GM18505 (cell line): Measurements from ENCODE around the gene PAK3.

Source experiments
- ATAC-seq: cut with Tn5 transposase; IDR thresholded peaks from one replicate; pipeline ENCODE4 v1.9.1; 2021; ENCODE audit not compliant: unreplicated experiment
- POLR2A ChIP-seq: IDR thresholded peaks from 4 replicates; pipeline ENCODE4 v1.6.1; 2011; ENCODE audit warnings: borderline replicate concordance; ENCODE audit not compliant: insufficient read depth, insufficient read length; ENCODE audit errors: extremely low read depth

Gene PAK3

DNA sequence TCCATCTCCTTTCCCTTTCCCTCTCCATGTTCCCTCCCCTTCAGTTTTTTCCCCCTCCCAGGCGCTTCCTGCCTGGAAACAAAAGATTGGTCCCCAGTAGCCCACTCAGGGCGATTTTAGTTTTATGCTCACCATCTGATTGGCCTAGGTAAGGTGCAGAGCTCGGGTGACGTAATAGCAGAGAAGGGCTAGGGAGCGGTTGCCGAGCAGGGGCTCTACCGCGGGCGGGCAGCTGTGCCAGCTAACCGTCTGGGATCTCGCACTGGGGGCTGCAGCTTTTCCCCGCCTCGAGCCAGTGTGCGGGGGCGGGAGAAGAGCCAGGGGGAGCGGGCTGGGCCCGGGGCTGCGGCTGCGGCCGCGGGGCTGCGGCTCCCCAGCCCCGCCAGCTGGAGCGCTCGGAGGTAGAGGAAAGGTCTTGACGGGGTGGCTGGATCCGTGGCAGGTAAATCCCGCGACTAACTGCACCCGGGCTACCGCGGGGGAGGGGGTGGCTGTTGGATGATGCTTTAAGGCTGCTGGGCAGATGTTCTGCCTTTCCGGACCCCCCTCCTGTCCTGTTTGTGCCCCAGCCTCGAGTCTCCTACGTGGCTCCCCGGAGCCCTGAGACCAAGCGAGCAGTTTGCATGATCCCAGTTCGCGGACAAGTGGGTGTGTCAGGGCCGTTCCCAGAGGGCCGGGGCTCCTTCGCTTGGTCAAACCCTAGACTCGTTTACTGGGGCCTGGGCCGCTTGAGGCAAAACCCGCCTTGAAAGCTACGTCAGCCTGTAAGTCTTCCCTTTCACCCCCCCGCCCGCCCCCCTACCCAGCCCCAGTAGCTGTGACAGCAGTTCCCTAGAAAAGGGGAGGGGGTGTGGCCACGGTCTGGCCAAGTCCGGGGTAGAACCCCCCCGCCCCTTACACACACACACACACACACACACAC, at the start of gene PAK3:
PAK3 (plus strand) TSS at position 218 of the 922 bp plus-strand sequence. CDS start 26,913 bp downstream, outside the sequence.
- TF ChIP-seq POLR2A, result no peak
- no peak for ATAC-seq

DNA sequence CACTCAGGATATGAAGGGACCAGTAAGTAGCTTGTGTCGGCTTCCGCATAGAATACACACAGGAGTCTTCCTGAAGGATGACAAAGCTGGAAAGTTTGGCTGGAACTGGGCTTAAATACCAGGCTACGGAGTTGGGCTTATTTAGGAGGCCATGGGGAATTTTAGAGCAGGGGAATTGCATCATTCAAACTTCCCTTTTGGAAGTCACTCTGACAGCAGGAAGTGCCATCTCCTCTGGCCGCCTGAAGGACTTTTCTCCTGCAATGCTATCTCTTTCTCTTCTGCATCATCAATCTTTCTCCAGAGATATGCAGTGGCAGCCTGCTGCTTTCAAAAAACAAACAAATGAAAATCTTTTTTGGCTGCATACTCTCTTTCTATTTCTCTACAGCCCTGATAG, 48.4 kb upstream of the PAK3 start:
- no peak for TF ChIP-seq POLR2A
- no peak for ATAC-seq

DNA sequence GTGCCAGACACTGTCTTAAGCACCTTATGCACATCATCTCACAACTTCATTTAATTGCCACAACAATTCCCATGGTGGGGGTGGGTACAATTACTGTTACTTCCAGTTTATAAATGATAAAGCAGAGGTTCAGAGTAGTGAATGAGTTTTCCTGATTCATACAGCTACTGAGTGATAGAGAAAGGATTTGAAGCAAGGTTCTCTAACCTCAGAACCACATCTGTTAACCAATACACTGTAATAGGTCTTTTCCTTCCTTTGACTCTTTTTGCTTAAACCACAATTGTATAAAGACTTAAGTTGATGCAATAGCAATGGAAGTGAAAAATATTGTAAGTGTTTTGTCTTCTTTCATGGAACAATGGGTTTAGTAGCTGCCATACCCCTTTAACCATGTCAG, 43.5 kb upstream of the PAK3 start:
- ATAC-seq, result no peak
- no peak for TF ChIP-seq POLR2A

DNA sequence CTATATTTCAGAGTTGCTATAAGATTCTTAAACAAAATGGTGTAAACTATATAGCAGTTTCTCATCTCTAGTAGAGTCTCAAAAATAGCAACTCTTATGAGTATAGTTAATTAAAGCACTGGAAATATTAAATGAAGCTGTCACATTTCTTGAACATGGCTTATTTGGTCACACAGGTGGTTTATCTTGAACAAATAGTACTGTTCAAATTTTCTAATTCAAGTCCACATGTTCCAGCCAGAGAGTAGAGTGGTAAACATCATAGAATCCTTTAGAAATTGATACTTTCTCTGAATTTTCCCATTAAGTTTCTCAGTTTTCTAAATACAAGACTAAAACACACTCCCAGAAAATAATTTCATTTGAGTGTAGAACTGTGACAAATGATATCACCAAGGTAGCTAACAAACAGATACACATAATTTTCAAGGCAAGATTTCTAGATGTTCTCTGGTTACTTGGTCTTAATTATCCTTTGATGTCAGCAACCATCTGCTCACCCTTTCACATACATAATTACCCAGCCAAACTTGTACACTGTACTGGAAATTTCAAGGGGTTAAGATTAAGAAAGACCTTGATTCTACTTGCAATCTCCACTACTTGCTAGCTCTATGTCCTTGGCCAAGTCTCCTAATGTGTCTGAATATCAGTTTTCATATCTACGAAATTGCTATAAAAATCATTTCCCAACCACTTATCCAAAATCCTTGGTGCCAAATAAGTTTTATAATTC, 24.3 kb upstream of the PAK3 start:
- TF ChIP-seq POLR2A, result no peak

DNA sequence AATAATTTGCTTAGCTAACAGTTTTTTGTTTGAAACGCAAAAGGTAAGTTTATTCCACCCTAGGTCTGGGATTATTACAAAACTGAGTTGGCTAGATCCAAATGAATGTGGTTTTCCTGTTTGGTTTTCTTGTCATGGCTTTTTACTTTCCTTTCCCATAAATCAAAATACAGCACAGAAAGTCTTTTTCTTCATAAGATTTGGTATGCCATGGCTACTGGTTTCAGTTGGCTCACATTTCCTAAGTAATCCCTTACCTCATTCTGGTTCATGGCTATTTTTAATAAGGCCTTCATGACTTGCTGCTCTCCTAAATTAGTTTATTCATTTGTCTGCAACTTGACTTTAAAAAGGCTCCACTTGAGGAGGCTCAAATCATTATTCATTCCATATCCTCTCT, 12.9 kb upstream of the PAK3 start:
- ATAC-seq, result no peak
- TF ChIP-seq POLR2A, result no peak

More for the DNA sequence above, 24.3 kb upstream of the PAK3 start:
- ATAC-seq, result no peak

DNA sequence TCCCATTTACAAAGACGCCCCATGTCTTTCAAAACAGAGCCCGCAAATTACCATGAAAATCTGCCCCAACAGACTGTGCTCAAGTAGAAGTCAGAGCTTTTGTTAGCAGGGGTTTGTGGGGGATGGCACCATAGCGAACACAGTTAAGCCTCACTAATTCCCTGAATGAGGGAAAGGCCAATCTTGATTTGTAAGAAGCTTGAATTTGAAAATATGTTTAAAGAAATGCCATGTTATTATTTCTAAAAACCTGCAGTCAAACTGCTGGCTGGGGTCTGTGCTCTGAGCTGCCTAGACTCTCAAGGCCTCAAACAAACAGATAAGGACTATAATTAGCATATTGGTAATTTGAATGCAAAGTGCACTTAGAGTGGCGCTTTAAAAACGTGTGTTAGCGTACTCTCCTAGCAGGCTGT, 9.4 kb upstream of the PAK3 start:
- no peak for ATAC-seq
- TF ChIP-seq POLR2A, result no peak

DNA sequence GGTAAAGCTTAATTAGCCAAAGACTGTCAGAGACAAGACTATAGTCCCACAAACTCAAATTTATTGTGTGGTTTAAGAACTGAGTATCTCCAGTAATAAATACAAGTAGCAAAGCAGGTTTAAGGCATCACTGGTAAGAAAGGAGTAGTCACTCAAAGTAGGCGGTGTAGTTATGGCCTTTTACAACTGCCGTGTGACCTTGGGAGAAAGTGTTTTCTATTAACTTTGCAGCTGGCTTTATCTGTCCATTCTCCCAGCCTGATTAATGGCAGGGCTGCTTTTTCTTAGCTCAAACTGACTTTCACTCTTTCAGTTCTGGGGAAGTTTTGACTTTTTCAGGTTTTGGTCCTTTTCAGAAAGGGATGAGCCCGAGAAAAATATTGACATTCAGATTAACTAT, 7.4 kb upstream of the PAK3 start:
- TF ChIP-seq POLR2A, result no peak
- no peak for ATAC-seq

DNA sequence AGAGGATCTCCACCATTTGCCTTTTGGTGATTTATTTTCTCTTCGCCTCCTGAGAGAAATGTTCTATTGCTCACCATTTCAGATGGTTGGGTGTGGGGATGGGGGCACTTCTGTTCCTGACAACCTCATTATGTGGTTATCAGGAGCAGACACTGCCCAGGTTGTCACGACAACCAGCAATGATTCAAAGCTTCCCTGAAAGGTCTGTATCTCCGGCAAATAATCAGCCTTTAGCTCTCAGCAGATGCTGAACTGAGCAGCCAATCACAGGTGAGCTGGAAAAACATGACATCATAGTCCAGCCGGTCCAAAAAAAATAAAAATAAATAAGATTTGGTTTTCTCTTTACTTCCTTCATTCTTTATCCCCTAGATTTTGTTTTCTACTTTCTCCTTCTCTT, 5.5 kb upstream of the PAK3 start:
- no peak for TF ChIP-seq POLR2A
- no peak for ATAC-seq

DNA sequence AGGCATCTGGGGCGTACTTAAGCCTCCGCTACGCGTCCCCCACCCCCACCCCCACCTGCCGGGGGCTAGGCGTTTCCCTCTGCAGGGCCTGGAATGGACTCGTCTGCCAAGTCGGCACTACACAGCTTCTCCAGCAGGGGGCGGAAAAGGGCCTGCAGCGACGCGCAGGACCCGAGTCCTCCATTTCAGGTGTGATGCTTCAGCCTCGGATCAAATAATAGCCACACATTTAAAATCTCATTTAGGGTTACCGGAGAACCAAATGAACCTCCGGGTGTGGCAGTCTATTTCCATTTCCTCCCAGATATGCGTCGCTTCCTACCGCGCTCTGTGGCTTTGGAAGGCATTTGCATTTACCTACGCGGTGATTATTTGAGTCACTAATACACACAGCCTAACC, 2.9 kb downstream of the PAK3 start:
- no peak for TF ChIP-seq POLR2A
- peak; percentile 77 for ATAC-seq

DNA sequence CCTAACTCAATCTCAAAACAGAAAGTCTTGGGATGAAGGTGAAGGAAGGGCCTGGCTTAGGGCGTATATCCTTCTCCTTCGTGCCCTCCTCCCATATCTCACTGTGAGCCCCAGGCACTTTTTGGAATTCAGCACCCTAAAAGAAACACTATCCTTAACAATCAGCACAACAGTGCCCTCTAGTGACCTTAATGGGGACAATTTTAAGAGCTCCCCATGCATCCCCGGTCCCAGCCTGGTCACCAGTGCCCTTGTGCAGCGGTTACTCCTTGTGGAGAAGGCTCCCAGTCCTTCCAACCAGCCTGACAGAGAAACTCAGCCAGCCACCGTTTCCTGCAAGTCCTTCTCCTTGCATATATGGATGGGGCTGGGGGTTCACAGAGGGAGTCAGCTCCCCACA, 4.2 kb downstream of the PAK3 start:
- no peak for TF ChIP-seq POLR2A
- ATAC-seq, result peak; percentile 59

DNA sequence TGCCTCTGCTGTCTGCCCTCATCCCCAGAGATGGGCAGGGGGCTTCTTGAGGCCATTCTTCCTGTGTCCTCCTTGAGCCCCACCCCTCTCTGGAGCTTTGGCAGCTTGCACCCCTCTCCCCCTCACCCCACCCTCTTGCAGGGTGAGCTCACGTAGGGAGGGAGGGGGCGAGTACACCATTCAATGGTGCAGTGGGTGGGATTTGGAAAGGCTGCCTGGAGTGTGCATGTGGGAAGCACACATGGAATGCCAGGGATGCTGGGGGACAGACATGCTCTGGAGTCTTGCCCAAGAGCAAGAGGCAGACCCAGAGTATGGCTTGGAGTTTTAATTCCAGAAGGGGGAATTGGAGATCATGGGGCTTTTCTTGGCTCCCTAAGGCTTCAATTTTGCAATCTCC, 5.6 kb downstream of the PAK3 start:
- no peak for TF ChIP-seq POLR2A
- no peak for ATAC-seq

DNA sequence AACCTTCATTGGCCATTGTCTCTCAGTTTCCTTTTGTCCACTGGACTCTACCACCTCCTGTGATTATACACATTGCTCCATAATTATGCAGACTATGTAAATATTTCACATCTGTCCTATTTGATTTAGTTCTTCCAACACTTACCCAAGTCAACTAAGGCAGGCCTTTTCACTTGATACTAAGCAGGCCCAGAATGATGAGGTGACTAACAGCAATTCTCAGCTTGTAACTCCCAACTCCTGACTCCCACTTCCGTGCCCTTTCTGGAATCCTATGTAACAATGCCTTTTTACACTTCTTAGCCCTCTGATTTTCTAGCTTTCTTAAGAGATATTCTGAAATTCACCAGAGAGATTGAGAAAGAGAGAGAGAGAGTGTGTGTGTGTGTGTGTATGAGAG, 6.6 kb downstream of the PAK3 start:
- ATAC-seq, result no peak

DNA sequence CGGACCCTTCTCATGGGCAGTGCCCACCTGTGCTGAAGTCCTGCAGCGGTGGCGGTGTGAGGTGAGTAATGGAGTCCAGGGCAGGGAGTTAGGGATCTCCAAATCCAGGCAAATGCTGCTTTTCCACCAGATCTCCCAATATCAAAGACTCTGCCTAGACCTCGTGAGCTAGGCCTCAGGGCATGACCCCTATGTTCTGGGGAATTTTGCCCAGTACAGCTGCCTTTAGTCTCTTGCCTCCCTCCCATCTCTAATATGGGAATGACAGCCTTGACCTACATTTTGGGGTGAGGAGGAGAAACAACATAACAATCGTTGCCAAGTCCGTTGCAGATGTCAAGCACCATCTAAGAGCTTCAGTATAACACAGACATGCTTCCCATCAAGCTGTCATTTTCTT, 7.3 kb downstream of the PAK3 start:
- TF ChIP-seq POLR2A, result no peak
- no peak for ATAC-seq

More for the DNA sequence above, 6.6 kb downstream of the PAK3 start:
- no peak for TF ChIP-seq POLR2A
